ENCODE results near the gene LMTK2. TPM values are rescaled to one million over a fixed set of nuclear protein-coding genes. Genes with fewer than 3 reads are reported as not detected.

Gene LMTK2
- total and polyA plus RNA-seq, 2 experiments from 2014 or later: 6.7 to 23.8 TPM

GRCh38 chr7:98123365-98123696 is 16.7 kb downstream of the LMTK2 start:
- Histone ChIP-seq H3K27ac (no peak overlapping the region), H3K9me3 (ENCODE audit: low read depth) (no peaks in the 10 kb centered on the region), H3K4me1 (ENCODE audit: low read depth) (peaks cover 23% of the 10 kb centered on the region), H3K4me3 (no peak overlapping the region), H3K27me3 (no peaks in the 10 kb centered on the region), H3K36me3 (no peaks in the 10 kb centered on the region)
- no peak for TF ChIP-seq CTCF (IDR thresholded peaks at IDR 0.05; ENCODE audit: low read depth, low read length)
- DNase-seq (ENCODE audit: low read depth in 1 of 2, low spot score in 1 of 2): no peak

GRCh38 chr7:98125759-98126158 is 19.1 kb downstream of the LMTK2 start:
- no peaks in the 10 kb centered on the region for H3K36me3 ChIP-seq
- H3K9me3 ChIP-seq (ENCODE audit: low read depth): no peaks in the 10 kb centered on the region
- H3K27ac ChIP-seq: no peak overlapping the region
- no peak for TF ChIP-seq CTCF (IDR thresholded peaks at IDR 0.05; ENCODE audit: low read depth, low read length)
- no peak overlapping the region for H3K4me3 ChIP-seq
- H3K27me3 ChIP-seq: no peaks in the 10 kb centered on the region
- H3K4me1 ChIP-seq (ENCODE audit: low read depth): peaks cover 11% of the 10 kb centered on the region
- DNase-seq (ENCODE audit: low read depth in 1 of 2, low spot score in 1 of 2): no peak

- Histone ChIP-seq H3K4me3 (no peak overlapping the region), H3K27ac (no peak overlapping the region), H3K9me3 (ENCODE audit: low read depth) (no peaks in the 10 kb centered on the region), H3K36me3 (no peaks in the 10 kb centered on the region), H3K27me3 (no peaks in the 10 kb centered on the region), H3K4me1 (ENCODE audit: low read depth) (peaks cover 13% of the 10 kb centered on the region)
- DNase-seq (ENCODE audit: low read depth in 1 of 2, low spot score in 1 of 2): no peak
- TF ChIP-seq CTCF (IDR thresholded peaks at IDR 0.05; ENCODE audit: low read depth, low read length): no peak
Observed at GRCh38 chr7:98126311-98127142, 19.9 kb downstream of the LMTK2 start.

GRCh38 chr7:98128346-98128745 is 21.7 kb downstream of the LMTK2 start:
- H3K4me1 ChIP-seq (ENCODE audit: low read depth): peaks cover 18% of the 10 kb centered on the region
- DNase-seq (ENCODE audit: low read depth in 1 of 2, low spot score in 1 of 2): no peak
- no peak for TF ChIP-seq CTCF (IDR thresholded peaks at IDR 0.05; ENCODE audit: low read depth, low read length)
- H3K4me3 ChIP-seq: no peak overlapping the region
- H3K27ac ChIP-seq: no peak overlapping the region
- H3K9me3 ChIP-seq (ENCODE audit: low read depth): no peaks in the 10 kb centered on the region
- no peaks in the 10 kb centered on the region for H3K27me3 ChIP-seq
- no peaks in the 10 kb centered on the region for H3K36me3 ChIP-seq

- TF ChIP-seq CTCF (IDR thresholded peaks at IDR 0.05; ENCODE audit: low read depth, low read length): no peak
- peak overlapping the region; percentile 85 for H3K27ac ChIP-seq
- H3K4me1 ChIP-seq (ENCODE audit: low read depth): peaks cover 18% of the 10 kb centered on the region
- no peaks in the 10 kb centered on the region for H3K9me3 ChIP-seq (ENCODE audit: low read depth)
- no peak overlapping the region for H3K4me3 ChIP-seq
- H3K36me3 ChIP-seq: no peaks in the 10 kb centered on the region
- DNase-seq (ENCODE audit: low read depth in 1 of 2, low spot score in 1 of 2): peak in 1 of 2 donors; percentile 38
- no peaks in the 10 kb centered on the region for H3K27me3 ChIP-seq
Observed at GRCh38 chr7:98130959-98131358, 24.3 kb downstream of the LMTK2 start.

Data from cardiac muscle cell (in vitro differentiated cells and primary cell).